SU-DHL-6 (cell line): ENCODE results near the gene MBLAC1.

Source experiments
- H2AFZ ChIP-seq: fragments of 200-600 bp; sonication (generic); 2 replicates; pipeline ENCODE4 v1.6.1; 2014; ENCODE audit warnings: low read depth, mild to moderate bottlenecking, moderate library complexity, mixed read lengths, antibody characterized with exemption, low read length; ENCODE audit not compliant: severe bottlenecking
- H3F3A ChIP-seq: fragments of 200-600 bp; shearing (Covaris generic); 2 replicates; pipeline ENCODE4 v1.6.0; 2016; ENCODE audit warnings: antibody characterized with exemption, mild to moderate bottlenecking; ENCODE audit not compliant: insufficient read depth
- H3K27ac ChIP-seq: fragments of 200-600 bp; sonication (generic); 2 replicates; pipeline ENCODE4 v1.5.1; 2016; ENCODE audit warnings: low read depth, mild to moderate bottlenecking, low read length, moderate library complexity, mixed read lengths
- H3K27me3 ChIP-seq: fragments of 200-600 bp; sonication (generic), shearing (Covaris generic); 2 replicates; pipeline ENCODE4 v1.6.0; 2014; ENCODE audit warnings: mild to moderate bottlenecking, low read length
- H3K36me3 ChIP-seq: fragments of 200-600 bp; sonication (generic); 2 replicates; pipeline ENCODE4 v1.6.1; 2014; ENCODE audit warnings: mild to moderate bottlenecking, low read length, mixed read lengths
- H3K4me2 ChIP-seq: fragments of 300-600, 200-600 bp; shearing (Covaris generic), sonication (generic); 2 replicates; pipeline ENCODE4 v1.6.0; 2014; ENCODE audit warnings: low read length, low read depth, mild to moderate bottlenecking; ENCODE audit not compliant: poor library complexity, severe bottlenecking
- H3K4me3 ChIP-seq: fragments of 200-600 bp; sonication (generic); 2 replicates; pipeline ENCODE4 v1.5.1; 2014; ENCODE audit warnings: antibody characterized with exemption, low read length, mild to moderate bottlenecking, mixed read lengths; ENCODE audit not compliant: insufficient read depth, poor library complexity, severe bottlenecking
- H3K79me2 ChIP-seq: fragments of 200-600 bp; sonication (generic); 2 replicates; pipeline ENCODE4 v1.6.1; 2014; ENCODE audit warnings: mild to moderate bottlenecking, low read length, moderate library complexity; ENCODE audit not compliant: insufficient read depth
- H3K9ac ChIP-seq: fragments of 200-600 bp; sonication (generic); 2 replicates; pipeline ENCODE4 v1.7.0; 2014; ENCODE audit warnings: mild to moderate bottlenecking, low read length
- H3K9me2 ChIP-seq: fragments of 200-600 bp; sonication (generic); replicated peaks from 2 replicates; pipeline ENCODE4 v1.6.1; 2014; ENCODE audit warnings: low read length; ENCODE audit not compliant: insufficient read depth
- H3K9me3 ChIP-seq: fragments of 200-600 bp; sonication (generic); 2 replicates; pipeline ENCODE4 v1.6.1; 2014; ENCODE audit warnings: low read length, mixed read lengths; ENCODE audit not compliant: insufficient read depth
- H4K20me1 ChIP-seq: fragments of 200-600 bp; sonication (generic); 2 replicates; pipeline ENCODE4 v1.6.1; 2014; ENCODE audit warnings: low read depth, mild to moderate bottlenecking, antibody characterized with exemption, low read length, moderate library complexity, mixed read lengths
- CTCF ChIP-seq: fragments of 200-600 bp; sonication (generic); IDR thresholded peaks from one replicate; pipeline ENCODE4 v1.5.1; 2017; ENCODE audit warnings: antibody characterized with exemption, mild to moderate bottlenecking, low read length, moderate library complexity; ENCODE audit not compliant: insufficient read depth, poor library complexity, severe bottlenecking
- EZH2phosphoT487 ChIP-seq: fragments of 200-600 bp; sonication (generic), shearing (Covaris generic); conservative IDR thresholded peaks from 2 replicates; pipeline ENCODE4 v1.6.1; 2018; ENCODE audit warnings: mild to moderate bottlenecking, antibody characterized with exemption, low read length, moderate library complexity, mixed read lengths

Gene MBLAC1

GRCh38 chr7:100099452-100099851 lies 27.3 kb upstream of the MBLAC1 start:
- Histone ChIP-seq H3K27ac (no peak overlapping the region), H3F3A (peaks cover 36% of the 10 kb centered on the region), H3K9me2 (no peaks in the 10 kb centered on the region), H3K27me3 (no peaks in the 10 kb centered on the region), H3K79me2 (peaks cover 34% of the 10 kb centered on the region), H3K4me2 (peak overlapping the region; percentile 70), H3K36me3 (peaks cover 53% of the 10 kb centered on the region), H3K9ac (peak overlapping the region; percentile 100), H2AFZ (no peak overlapping the region), H4K20me1 (peaks cover 16% of the 10 kb centered on the region), H3K4me3 (no peak overlapping the region), H3K9me3 (no peaks in the 10 kb centered on the region)
- TF ChIP-seq EZH2phosphoT487 = no peak
- no peak for TF ChIP-seq CTCF

- no peak overlapping the region for H2AFZ ChIP-seq
Observed at GRCh38 chr7:100100420-100101015, 26.2 kb upstream of the MBLAC1 start.

GRCh38 chr7:100101016-100101862 lies 25.5 kb upstream of the MBLAC1 start, which contains the start of the genes AP4M1 and MCM7:
Gene AP4M1 (plus strand): TSS chr7:100101643. CDS start chr7:100101715, 72 bp downstream.
Gene MCM7 (minus strand): TSS chr7:100101397. CDS start chr7:100101294, 103 bp downstream.
- peaks cover 36% of the 10 kb centered on the region for H3K36me3 ChIP-seq

More at GRCh38 chr7:100100420-100101015, 26.2 kb upstream of the MBLAC1 start:
- H3K9me3 ChIP-seq = no peaks in the 10 kb centered on the region
- peaks cover 26% of the 10 kb centered on the region for H3F3A ChIP-seq
- no peaks in the 10 kb centered on the region for H3K27me3 ChIP-seq
- peak overlapping the region; percentile 100 for H3K9ac ChIP-seq
- no peaks in the 10 kb centered on the region for H3K9me2 ChIP-seq
- peak overlapping the region; percentile 94 for H3K4me3 ChIP-seq
- peaks cover 13% of the 10 kb centered on the region for H4K20me1 ChIP-seq
- H3K27ac ChIP-seq = peak overlapping the region; percentile 95
- H3K36me3 ChIP-seq = peaks cover 43% of the 10 kb centered on the region
- H3K79me2 ChIP-seq = peaks cover 34% of the 10 kb centered on the region
- TF ChIP-seq CTCF (no peak), EZH2phosphoT487 (no peak)
- peak overlapping the region; percentile 70 for H3K4me2 ChIP-seq

More at GRCh38 chr7:100101016-100101862, 25.5 kb upstream of the MBLAC1 start, which contains the start of the genes AP4M1 and MCM7:
- Histone ChIP-seq H3F3A (peaks cover 24% of the 10 kb centered on the region), H3K9ac (peak within 1 kb of the TSS; percentile 100), H3K4me2 (peak within 1 kb of the TSS; percentile 70), H3K9me2 (no peaks in the 10 kb centered on the region), H3K79me2 (peaks cover 34% of the 10 kb centered on the region), H3K9me3 (no peaks in the 10 kb centered on the region), H3K27ac (peak within 1 kb of the TSS; percentile 95), H3K27me3 (no peaks in the 10 kb centered on the region), H3K4me3 (peak within 1 kb of the TSS; percentile 94), H4K20me1 (peaks cover 13% of the 10 kb centered on the region), H2AFZ (peak within 1 kb of the TSS; percentile 54)
- no peak for TF ChIP-seq EZH2phosphoT487
- no peak for TF ChIP-seq CTCF
